ENCODE measurements around the gene SIDT2.

The SIDT2 gene

DNA sequence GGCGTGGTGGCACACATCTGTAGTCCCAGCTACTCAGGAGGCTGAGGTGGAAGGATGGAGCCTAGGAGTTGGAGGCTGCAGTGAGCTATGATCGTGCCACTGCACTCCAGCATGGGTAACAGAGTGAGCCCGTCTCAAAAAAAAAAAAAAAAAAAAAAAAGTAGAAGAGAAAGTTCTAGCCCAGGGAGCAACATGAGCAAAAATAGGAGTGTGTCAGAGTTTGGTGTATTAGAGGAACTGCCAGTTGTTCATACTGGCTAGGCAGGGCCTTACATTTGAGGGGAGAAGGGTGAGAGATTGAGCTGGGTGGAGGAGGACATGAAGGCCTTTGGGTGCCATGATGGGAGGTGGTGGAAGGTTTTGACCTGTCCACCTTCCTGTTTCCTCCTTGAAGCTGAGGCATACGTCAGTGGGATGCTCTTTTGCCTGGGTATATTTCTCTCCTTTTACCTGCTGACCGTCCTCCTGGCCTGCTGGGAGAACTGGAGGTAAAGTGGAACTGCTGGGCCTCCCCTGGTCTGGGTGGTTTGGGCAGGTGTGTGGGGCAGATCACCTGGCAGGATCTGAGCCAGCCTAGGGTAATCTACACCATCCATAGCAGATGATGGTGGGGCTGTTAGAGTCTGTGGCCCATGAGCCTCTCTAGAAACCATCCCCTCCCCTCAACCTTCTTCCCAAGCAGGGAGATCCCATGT lies 7.3 kb downstream of the SIDT2 start:
- H3K36me3 ChIP-seq (ENCODE audit: insufficient read depth, insufficient read length, low read length): peaks cover 76% of the 10 kb centered on the region
- TF ChIP-seq SUZ12 (IDR thresholded peaks at IDR 0.05; ENCODE audit: extremely low read depth, insufficient read depth, insufficient read length): no peak
- TF ChIP-seq YY1 (IDR thresholded peaks at IDR 0.05; ENCODE audit: insufficient read depth, insufficient read length): no peak
- TF ChIP-seq ZNF274 (IDR thresholded peaks at IDR 0.05; ENCODE audit: low read depth, low read length): no peak
- no peaks in the 10 kb centered on the region for H3K9me3 ChIP-seq (ENCODE audit: insufficient read depth, low read length)
- H3K4me3 ChIP-seq (ENCODE audit: insufficient read length, low read depth): no peak overlapping the region
- H3K27me3 ChIP-seq (ENCODE audit: insufficient read depth, insufficient read length): no peaks in the 10 kb centered on the region
- peaks cover 6% of the 10 kb centered on the region for H3K4me1 ChIP-seq (ENCODE audit: insufficient read depth, insufficient read length)
- no peak for DNase-seq (ENCODE audit: low read depth, low spot score)
- H3K9ac ChIP-seq (ENCODE audit: insufficient read length, low read depth): no peak overlapping the region

DNA sequence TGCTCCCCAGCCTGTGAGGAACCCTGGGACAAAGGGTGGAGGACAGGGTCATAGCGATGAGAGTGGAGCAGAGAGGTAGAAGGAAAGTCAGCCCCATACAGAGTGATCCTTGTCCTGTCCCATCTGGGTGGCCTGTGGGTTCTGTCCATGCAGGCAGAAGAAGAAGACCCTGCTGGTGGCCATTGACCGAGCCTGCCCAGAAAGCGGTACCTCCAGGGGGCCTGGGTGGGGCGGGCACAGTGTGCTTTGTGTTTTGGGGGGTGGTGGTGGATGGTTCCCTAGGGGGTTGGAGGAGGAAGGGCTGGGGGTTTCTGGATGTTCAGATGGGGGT lies 7.9 kb downstream of the SIDT2 start:
- H3K9ac ChIP-seq (ENCODE audit: insufficient read length, low read depth): no peak overlapping the region

DNA sequence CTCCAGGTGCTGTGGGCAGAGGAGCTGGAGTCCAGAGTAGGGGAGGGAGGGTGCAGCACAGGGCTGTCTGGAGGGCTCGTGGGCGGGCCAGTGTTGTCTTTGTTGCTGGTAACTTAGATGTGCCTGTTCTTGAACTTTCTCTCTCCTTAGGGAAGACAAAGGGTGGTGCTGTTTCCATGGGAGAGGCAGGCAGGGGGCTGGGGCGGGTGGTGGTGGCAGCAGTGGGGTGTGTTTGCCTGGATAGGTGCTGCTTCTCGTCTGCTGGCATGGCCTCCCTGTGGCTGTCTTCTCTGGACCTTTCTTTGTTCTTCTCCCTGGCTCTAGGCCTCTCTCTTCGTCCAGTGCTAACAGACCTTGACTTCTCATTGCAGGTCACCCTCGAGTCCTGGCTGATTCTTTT lies 8.5 kb downstream of the SIDT2 start:
- no peaks in the 10 kb centered on the region for H3K27me3 ChIP-seq (ENCODE audit: insufficient read depth, insufficient read length)
- no peak overlapping the region for H3K9ac ChIP-seq (ENCODE audit: insufficient read length, low read depth)
- TF ChIP-seq ZNF274 (IDR thresholded peaks at IDR 0.05; ENCODE audit: low read depth, low read length) (no peak), SUZ12 (IDR thresholded peaks at IDR 0.05; ENCODE audit: extremely low read depth, insufficient read depth, insufficient read length) (no peak), YY1 (IDR thresholded peaks at IDR 0.05; ENCODE audit: insufficient read depth, insufficient read length) (no peak)
- H3K36me3 ChIP-seq (ENCODE audit: insufficient read depth, insufficient read length, low read length): peaks cover 72% of the 10 kb centered on the region
- DNase-seq (ENCODE audit: low read depth, low spot score): no peak
- H3K4me1 ChIP-seq (ENCODE audit: insufficient read depth, insufficient read length): no peaks in the 10 kb centered on the region
- H3K9me3 ChIP-seq (ENCODE audit: insufficient read depth, low read length): no peaks in the 10 kb centered on the region
- H3K4me3 ChIP-seq (ENCODE audit: insufficient read length, low read depth): no peak overlapping the region

More for the DNA sequence above, 7.9 kb downstream of the SIDT2 start:
- Histone ChIP-seq H3K9me3 (ENCODE audit: insufficient read depth, low read length) (no peaks in the 10 kb centered on the region), H3K36me3 (ENCODE audit: insufficient read depth, insufficient read length, low read length) (peaks cover 72% of the 10 kb centered on the region), H3K4me1 (ENCODE audit: insufficient read depth, insufficient read length) (peaks cover 2% of the 10 kb centered on the region), H3K27me3 (ENCODE audit: insufficient read depth, insufficient read length) (no peaks in the 10 kb centered on the region), H3K4me3 (ENCODE audit: insufficient read length, low read depth) (no peak overlapping the region)
- DNase-seq (ENCODE audit: low read depth, low spot score): no peak
- TF ChIP-seq YY1 (IDR thresholded peaks at IDR 0.05; ENCODE audit: insufficient read depth, insufficient read length): no peak
- no peak for TF ChIP-seq SUZ12 (IDR thresholded peaks at IDR 0.05; ENCODE audit: extremely low read depth, insufficient read depth, insufficient read length)
- no peak for TF ChIP-seq ZNF274 (IDR thresholded peaks at IDR 0.05; ENCODE audit: low read depth, low read length)

DNA sequence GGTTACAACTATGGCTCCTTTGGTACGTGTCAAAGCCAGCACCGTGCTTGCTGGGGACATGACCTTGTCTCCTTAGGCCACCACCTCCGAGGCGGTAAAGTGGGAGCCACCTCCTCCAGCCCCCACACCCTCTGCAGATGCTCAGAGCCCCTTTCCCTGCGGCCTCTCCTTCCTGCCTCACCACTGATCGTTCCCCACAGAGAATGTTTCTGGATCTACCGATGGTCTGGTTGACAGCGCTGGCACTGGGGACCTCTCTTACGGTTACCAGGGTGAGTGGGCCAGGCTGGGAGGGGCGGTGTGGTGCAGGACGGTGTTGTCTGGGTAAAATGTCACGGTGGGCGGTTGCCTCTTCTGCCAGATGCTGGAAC lies 8.9 kb downstream of the SIDT2 start:
- H3K36me3 ChIP-seq (ENCODE audit: insufficient read depth, insufficient read length, low read length): peaks cover 72% of the 10 kb centered on the region
- DNase-seq (ENCODE audit: low read depth, low spot score): no peak
- H3K27me3 ChIP-seq (ENCODE audit: insufficient read depth, insufficient read length): no peaks in the 10 kb centered on the region
- TF ChIP-seq SUZ12 (IDR thresholded peaks at IDR 0.05; ENCODE audit: extremely low read depth, insufficient read depth, insufficient read length): no peak
- no peak for TF ChIP-seq YY1 (IDR thresholded peaks at IDR 0.05; ENCODE audit: insufficient read depth, insufficient read length)
- TF ChIP-seq ZNF274 (IDR thresholded peaks at IDR 0.05; ENCODE audit: low read depth, low read length): no peak
- H3K9me3 ChIP-seq (ENCODE audit: insufficient read depth, low read length): no peaks in the 10 kb centered on the region
- H3K4me1 ChIP-seq (ENCODE audit: insufficient read depth, insufficient read length): no peaks in the 10 kb centered on the region
- no peak overlapping the region for H3K4me3 ChIP-seq (ENCODE audit: insufficient read length, low read depth)
- no peak overlapping the region for H3K9ac ChIP-seq (ENCODE audit: insufficient read length, low read depth)

DNA sequence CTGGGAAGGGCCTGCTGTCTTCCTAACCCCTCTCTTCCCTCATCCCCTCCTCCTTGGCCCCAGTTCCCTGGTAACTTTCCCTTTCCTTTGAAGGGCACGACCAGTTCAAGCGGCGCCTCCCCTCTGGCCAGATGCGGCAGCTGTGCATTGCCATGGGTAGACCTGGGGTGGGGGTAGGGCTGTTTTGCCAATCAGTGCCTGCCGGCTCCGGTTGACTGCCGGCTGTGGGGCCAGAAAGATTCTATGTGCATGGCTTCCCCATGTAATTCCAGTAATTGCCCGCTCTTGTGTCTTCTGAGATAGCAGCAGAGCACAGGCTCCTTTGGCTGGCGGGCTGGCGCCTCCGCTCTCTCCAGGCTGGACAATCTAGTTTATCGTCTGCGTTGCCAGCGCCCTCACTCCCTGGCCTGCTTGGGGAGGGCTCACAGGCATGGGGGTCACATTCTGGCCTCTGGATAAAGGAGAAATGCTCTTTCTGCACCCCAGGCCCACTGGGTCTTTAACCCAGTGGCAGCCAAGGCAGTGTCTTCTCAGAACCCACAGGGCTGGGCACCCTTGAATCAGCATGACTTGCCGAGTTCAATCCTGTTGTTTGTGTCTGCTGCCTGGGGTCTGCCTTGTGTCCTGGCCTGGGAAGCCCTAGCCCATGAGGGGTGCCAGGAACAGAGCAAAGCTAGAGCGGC lies 9.4 kb downstream of the SIDT2 start:
- Histone ChIP-seq H3K27me3 (ENCODE audit: insufficient read depth, insufficient read length) (no peaks in the 10 kb centered on the region), H3K36me3 (ENCODE audit: insufficient read depth, insufficient read length, low read length) (peaks cover 72% of the 10 kb centered on the region), H3K4me3 (ENCODE audit: insufficient read length, low read depth) (no peak overlapping the region), H3K4me1 (ENCODE audit: insufficient read depth, insufficient read length) (no peaks in the 10 kb centered on the region), H3K9me3 (ENCODE audit: insufficient read depth, low read length) (no peaks in the 10 kb centered on the region), H3K9ac (ENCODE audit: insufficient read length, low read depth) (no peak overlapping the region)
- no peak for TF ChIP-seq ZNF274 (IDR thresholded peaks at IDR 0.05; ENCODE audit: low read depth, low read length)
- TF ChIP-seq YY1 (IDR thresholded peaks at IDR 0.05; ENCODE audit: insufficient read depth, insufficient read length): no peak
- TF ChIP-seq SUZ12 (IDR thresholded peaks at IDR 0.05; ENCODE audit: extremely low read depth, insufficient read depth, insufficient read length): no peak
- DNase-seq (ENCODE audit: low read depth, low spot score): no peak

DNA sequence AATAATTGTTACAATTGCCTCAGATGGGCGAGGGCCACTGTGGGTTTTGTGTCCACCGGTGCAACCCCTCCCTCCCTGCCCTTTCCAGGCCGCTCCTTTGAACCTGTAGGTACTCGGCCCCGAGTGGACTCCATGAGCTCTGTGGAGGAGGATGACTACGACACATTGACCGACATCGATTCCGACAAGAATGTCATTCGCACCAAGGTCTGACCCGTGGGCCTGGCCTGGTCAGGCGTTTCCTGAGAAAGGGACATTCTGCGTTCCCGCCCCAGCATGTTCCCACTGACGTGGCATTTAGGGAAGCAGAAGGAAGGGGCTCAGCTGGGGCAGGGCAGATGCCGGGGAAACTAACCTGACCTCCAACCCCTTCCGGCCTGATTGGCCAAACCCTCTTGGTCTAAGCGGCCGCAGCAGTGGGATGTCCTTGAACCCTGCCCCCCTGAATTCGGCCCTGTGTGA lies 10.1 kb downstream of the SIDT2 start:
- H3K4me3 ChIP-seq (ENCODE audit: insufficient read length, low read depth): no peak overlapping the region
- H3K27me3 ChIP-seq (ENCODE audit: insufficient read depth, insufficient read length): no peaks in the 10 kb centered on the region
- H3K4me1 ChIP-seq (ENCODE audit: insufficient read depth, insufficient read length): no peaks in the 10 kb centered on the region
- H3K9me3 ChIP-seq (ENCODE audit: insufficient read depth, low read length): no peaks in the 10 kb centered on the region
- H3K9ac ChIP-seq (ENCODE audit: insufficient read length, low read depth): no peak overlapping the region
- peaks cover 74% of the 10 kb centered on the region for H3K36me3 ChIP-seq (ENCODE audit: insufficient read depth, insufficient read length, low read length)
- TF ChIP-seq SUZ12 (IDR thresholded peaks at IDR 0.05; ENCODE audit: extremely low read depth, insufficient read depth, insufficient read length) (no peak), YY1 (IDR thresholded peaks at IDR 0.05; ENCODE audit: insufficient read depth, insufficient read length) (no peak), ZNF274 (IDR thresholded peaks at IDR 0.05; ENCODE audit: low read depth, low read length) (no peak)
- DNase-seq (ENCODE audit: low read depth, low spot score): no peak

DNA sequence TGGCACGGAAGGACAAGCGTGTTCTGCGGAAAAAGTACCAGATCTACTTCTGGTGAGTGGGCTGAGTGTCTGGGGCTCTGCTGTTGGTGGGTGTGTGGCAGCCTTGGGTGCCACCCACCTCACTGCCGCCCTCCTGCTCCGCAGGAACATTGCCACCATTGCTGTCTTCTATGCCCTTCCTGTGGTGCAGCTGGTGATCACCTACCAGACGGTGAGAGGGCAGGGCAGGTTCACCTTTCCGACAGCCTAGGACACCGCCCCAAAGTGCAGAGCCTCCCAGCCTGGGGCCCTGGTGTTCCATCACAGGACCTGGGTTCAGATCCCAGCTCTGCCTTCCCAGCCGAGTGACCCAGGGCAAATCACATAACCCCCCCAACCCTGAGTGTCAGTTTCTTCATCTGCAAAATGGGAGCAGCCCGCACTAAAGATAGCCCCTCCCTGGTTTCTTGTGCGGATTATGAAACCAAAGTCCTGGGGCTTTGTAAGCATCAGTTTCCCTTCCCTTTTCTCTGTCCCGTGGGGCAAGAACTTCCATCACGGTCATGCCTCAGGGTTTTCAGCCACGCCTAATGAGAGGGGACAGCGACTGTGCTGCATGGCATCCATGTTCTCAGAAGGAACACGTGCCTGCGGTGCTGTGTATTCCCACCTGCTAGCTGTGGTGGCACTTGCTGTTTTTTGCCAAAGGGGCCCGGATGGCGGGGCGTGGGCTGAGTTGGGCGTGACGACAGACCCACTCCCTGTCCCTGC lies 10.8 kb downstream of the SIDT2 start:
- no peaks in the 10 kb centered on the region for H3K9me3 ChIP-seq (ENCODE audit: insufficient read depth, low read length)

More for the DNA sequence above, 10.8 kb downstream of the SIDT2 start:
- no peak for TF ChIP-seq ZNF274 (IDR thresholded peaks at IDR 0.05; ENCODE audit: low read depth, low read length)
- no peak for TF ChIP-seq SUZ12 (IDR thresholded peaks at IDR 0.05; ENCODE audit: extremely low read depth, insufficient read depth, insufficient read length)
- TF ChIP-seq YY1 (IDR thresholded peaks at IDR 0.05; ENCODE audit: insufficient read depth, insufficient read length): no peak
- no peak for DNase-seq (ENCODE audit: low read depth, low spot score)
- Histone ChIP-seq H3K4me1 (ENCODE audit: insufficient read depth, insufficient read length) (no peaks in the 10 kb centered on the region), H3K27me3 (ENCODE audit: insufficient read depth, insufficient read length) (no peaks in the 10 kb centered on the region), H3K4me3 (ENCODE audit: insufficient read length, low read depth) (no peak overlapping the region), H3K9ac (ENCODE audit: insufficient read length, low read depth) (no peak overlapping the region), H3K36me3 (ENCODE audit: insufficient read depth, insufficient read length, low read length) (peaks cover 73% of the 10 kb centered on the region)

Measured in NT2/D1 (cell line).